K562 (cell line): ENCODE results near the gene FARP1. TPM values are rescaled to one million over a fixed set of nuclear protein-coding genes. Genes with fewer than 3 reads are reported as not detected.

Experiments
- ATAC-seq: fragments of 200-7000 bp; cut with Tn5 transposase; 3 replicates; pipeline ENCODE4 v1.9.1; 2020; ENCODE audit warnings: moderate library complexity
- BruUV-seq: library from RNA; stranded (reverse); fragments of 400-500 nt; replicated peaks from 2 replicates; lab custom pipeline; 2021; lab: Mats Ljungman, UMichigan
- CTCF ChIA-PET: fragments of 300-600 bp; formaldehyde crosslinking; extraction: SDS; loops from one replicate; lab custom pipeline; 2021; ENCODE audit warnings: low intra/inter-chr PET ratio; lab: Yijun Ruan, JAX
- POLR2A ChIA-PET: fragments of 300-600, 350-650 bp; sonication (Branson Sonifier 250); formaldehyde crosslinking; extraction: SDS; loops from one replicate; lab custom pipeline; 2021; ENCODE audit warnings: antibody characterized with exemption, inconsistent platforms; lab: Yijun Ruan, JAX
- DNase-seq, 4 experiments: peaks; one replicate each; pipeline versions ENCODE4 v3.0.0 to v3.0.0-alpha.2; 2011 to 2018; ENCODE audit warnings: low spot score in 3 of 4, mixed read lengths in 3 of 4; ENCODE audit errors: extremely low read depth in 1 of 4
- FAIRE-seq: peaks from 2 replicates; lab custom pipeline; 2011; peaks lifted over from hg19 to GRCh38; lab: Jason Lieb, UNC
- H2AFZ ChIP-seq: 2 replicates; pipeline ENCODE4 v1.6.0; 2011; ENCODE audit warnings: low read depth, low read length, control low read depth, inconsistent platforms
- H3K27ac ChIP-seq: fragments of 200-600 bp; 3 replicates; pipeline ENCODE4 v1.8.0; 2011; ENCODE audit warnings: low read depth, mild to moderate bottlenecking, control low read depth, inconsistent platforms, low read length, moderate library complexity, mixed read lengths; ENCODE audit errors: extremely low read depth
- H3K27me3 ChIP-seq, 2 experiments: fragments of 300-600 bp in 1 of 2; 2 replicates in 1 of 2; 3 replicates in 1 of 2; pipeline versions ENCODE4 v1.6.0 to v1.8.0; 2011; ENCODE audit warnings: inconsistent platforms in 2 of 2, low read length in 2 of 2, mild to moderate bottlenecking in 1 of 2, mixed read lengths in 1 of 2, moderate library complexity in 1 of 2; ENCODE audit not compliant: control insufficient read depth in 2 of 2, insufficient read depth in 2 of 2
- H3K36me3 ChIP-seq: fragments of 300-600 bp; 3 replicates; pipeline ENCODE4 v1.8.0; 2011; ENCODE audit warnings: mild to moderate bottlenecking, low read length, inconsistent platforms; ENCODE audit not compliant: control insufficient read depth, insufficient read depth
- H3K4me1 ChIP-seq, 2 experiments: fragments of 200-600 bp in 1 of 2; replicated peaks in 1 of 2; 2 replicates in 1 of 2; 3 replicates in 1 of 2; pipeline versions ENCODE4 v1.5.1 to v1.8.0; 2011; ENCODE audit warnings: inconsistent platforms in 2 of 2, low read length in 2 of 2, mild to moderate bottlenecking in 1 of 2, mixed read lengths in 1 of 2, moderate library complexity in 1 of 2; ENCODE audit not compliant: control insufficient read depth in 2 of 2, insufficient read depth in 2 of 2
- H3K4me2 ChIP-seq: 2 replicates; pipeline ENCODE4 v1.6.1; 2011; ENCODE audit warnings: low read length, control low read depth, inconsistent platforms, mixed read lengths; ENCODE audit not compliant: insufficient read depth
- H3K4me3 ChIP-seq: fragments of 200-600 bp; sonication (generic), shearing (Covaris generic); 2 replicates; pipeline ENCODE4 v1.5.1; 2016; ENCODE audit warnings: control low read depth, inconsistent platforms
- H3K79me2 ChIP-seq: fragments of 200-600 bp; 3 replicates; pipeline ENCODE4 v1.8.0; 2011; ENCODE audit warnings: low read length, inconsistent platforms; ENCODE audit not compliant: control insufficient read depth, insufficient read depth
- H3K9ac ChIP-seq, 2 experiments: 2 replicates each; pipeline versions ENCODE4 v1.6.0 to v1.6.1; 2011; ENCODE audit warnings: low read depth in 2 of 2, low read length in 2 of 2, control low read depth in 1 of 2, inconsistent platforms in 1 of 2, mild to moderate bottlenecking in 1 of 2, mixed read lengths in 1 of 2; ENCODE audit not compliant: insufficient read depth in 1 of 2
- H3K9me1 ChIP-seq: one replicate; pipeline ENCODE4 v1.6.0; 2011; ENCODE audit warnings: inconsistent platforms, mild to moderate bottlenecking, low read length, moderate library complexity; ENCODE audit not compliant: control insufficient read depth, insufficient read depth
- H3K9me3 ChIP-seq: replicated peaks from 2 replicates; pipeline ENCODE4 v1.5.1; 2011; ENCODE audit warnings: low read depth, low read length, inconsistent platforms; ENCODE audit not compliant: control insufficient read depth, insufficient read depth
- H4K20me1 ChIP-seq: replicated peaks from 2 replicates; pipeline ENCODE4 v1.6.1; 2011; ENCODE audit warnings: low read length, inconsistent platforms, mixed read lengths; ENCODE audit not compliant: control insufficient read depth, insufficient read depth
- DNMT1 ChIP-seq: fragments of 450-650 bp; IDR thresholded peaks from 2 replicates; pipeline ENCODE4 v1.6.1; 2016; ENCODE audit warnings: antibody characterized with exemption, mild to moderate bottlenecking
- FOSL1 ChIP-seq: fragments of 200-800 bp; sonication (Bioruptor generic); conservative IDR thresholded peaks from 2 replicates; pipeline ENCODE4 v1.6.1; 2016; ENCODE audit warnings: missing genetic modification characterization, missing compliant biosample characterization
- FOXJ3 ChIP-seq: sonication (generic); formaldehyde crosslinking; IDR thresholded peaks from 2 replicates; pipeline ENCODE4 v1.4.0; 2020; ENCODE audit warnings: mild to moderate bottlenecking, missing genetic modification reagents
- YBX1 ChIP-seq: fragments of 450-650 bp; IDR thresholded peaks from 2 replicates; pipeline ENCODE4 v1.7.1; 2016; ENCODE audit warnings: mild to moderate bottlenecking
- ZNF224 ChIP-seq: sonication (generic); formaldehyde crosslinking; IDR thresholded peaks from 2 replicates; pipeline ENCODE4 v1.8.0; 2022; ENCODE audit warnings: mild to moderate bottlenecking, missing genetic modification reagents
- ZNF717 ChIP-seq: fragments of 250-450 bp; sonication (Bioruptor Pico); IDR thresholded peaks from 2 replicates; pipeline ENCODE4 v1.5.0; 2021
- WGBS: fragments of 100-300 bp; shearing (Covaris generic); methylation state at CpG from one replicate; pipeline ENCODE4 v1.1.6; 2016; ENCODE audit warnings: low coverage, mixed read lengths; ENCODE audit not compliant: insufficient coverage; ENCODE audit errors: missing lambda C conversion rate; 5-methylcytosine and 5-hydroxymethylcytosine counted together
- in situ Hi-C: fragments of 300-500 bp; cut with MboI; formaldehyde crosslinking; loops from 4 replicates; pipeline ENCODE4 v1.15.0; 2018; ENCODE audit warnings: inconsistent platforms, mixed read lengths
- intact Hi-C: fragments of 100-400 bp; cut with micrococcal nuclease; formaldehyde crosslinking; loops from 2 replicates; pipeline ENCODE4 v1.14.2; 2022
- polyA plus RNA-seq, 8 experiments: library from polyadenylated mRNA; depleted of rRNA in 4 of 8; stranded (reverse) in 5 of 8; unstranded in 3 of 8; fragments of >200 nt; fragmentation: Nextera tagmentation in 2 of 8; fragmentation: Illumina TruSeq in 1 of 8; extraction: Ambion mirVana in 2 of 8; extraction: Trizol in 1 of 8; gene quantifications; 2 replicates each; pipeline versions ENCODE4 v1.2.1 to v1.2.3, GENCODE V29; 2011 to 2014; ENCODE audit warnings: inconsistent platforms in 1 of 8, missing spikeins in 1 of 8
- total RNA-seq, 7 experiments: library from RNA; depleted of rRNA in 6 of 7; stranded (reverse); fragments of >200 nt in 6 of 7; fragmentation: Illumina TruSeq in 2 of 7; extraction: Trizol in 2 of 7; gene quantifications; 2 replicates each; pipeline versions ENCODE4 v1.2.1 to v1.2.3, GENCODE V29; 2011 to 2021; ENCODE audit warnings: low replicate concordance in 1 of 7
- TF ChIP-seq, protein P1 (sequence below): sonication (generic); formaldehyde crosslinking; IDR thresholded peaks from 2 replicates; pipeline ENCODE4 v1.8.0; 2022; ENCODE audit warnings: missing genetic modification reagents, mild to moderate bottlenecking, borderline replicate concordance
- TF ChIP-seq, protein P2 (sequence below): fragments of 250-450 bp; sonication (Bioruptor Pico); IDR thresholded peaks from 2 replicates; pipeline ENCODE4 v1.4.0; 2020
- TF ChIP-seq, protein P3 (sequence below): sonication (generic); formaldehyde crosslinking; IDR thresholded peaks from 2 replicates; pipeline ENCODE4 v1.8.0; 2022; ENCODE audit warnings: mild to moderate bottlenecking, missing genetic modification reagents
- TF ChIP-seq, protein P4 (sequence below): fragments of 450-650 bp; IDR thresholded peaks from 2 replicates; pipeline ENCODE4 v1.7.1; 2018; ENCODE audit warnings: mild to moderate bottlenecking, low read depth; ENCODE audit not compliant: partially characterized antibody
- TF ChIP-seq, protein P5 (sequence below): sonication (generic); formaldehyde crosslinking; IDR thresholded peaks from 2 replicates; pipeline ENCODE4 v1.9.0; 2022; ENCODE audit warnings: mild to moderate bottlenecking, missing genetic modification reagents

Gene FARP1
- total and polyA plus RNA-seq, 9 of the 15 experiments (the other 6 are each of a cell fraction or from before 2014, with no cell fraction given): 0.03 to 0.29 (median 0.05) TPM; not detected in 3

DNA sequence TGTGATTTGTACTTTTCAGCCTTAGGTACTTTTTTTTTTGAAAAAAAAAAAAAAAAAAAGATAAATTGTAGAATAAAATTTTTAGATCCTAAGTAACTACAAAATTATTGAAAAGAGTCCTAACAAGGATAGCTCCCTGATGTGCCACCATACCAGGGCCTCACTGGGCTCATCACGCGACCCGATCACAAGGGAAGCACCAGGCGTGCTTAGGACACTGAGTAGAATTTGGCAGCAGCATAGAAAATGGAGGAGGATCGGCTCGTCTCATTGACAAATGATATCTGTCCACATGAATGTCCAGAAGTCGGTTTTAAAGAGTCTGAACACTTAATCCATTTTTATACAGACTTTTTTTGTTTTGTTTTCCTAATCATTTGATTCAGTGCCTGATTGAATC, 255.0 kb downstream of the FARP1 start:
- Histone ChIP-seq H2AFZ (no peak overlapping the region), H3K9ac (no peak overlapping the region), H3K27me3 (peaks cover 14 to 37% of the 10 kb centered on the region in 2 experiments; a peak in 4 of 5 replicates), H3K4me3 (no peak overlapping the region), H3K9me1 (no peaks in the 10 kb centered on the region), H3K9me3 (no peaks in the 10 kb centered on the region), H3K36me3 (no peaks in the 10 kb centered on the region), H3K4me2 (no peak overlapping the region), H3K79me2 (no peaks in the 10 kb centered on the region), H3K27ac (no peak overlapping the region), H3K4me1 (no peaks in the 10 kb centered on the region; a peak in 1 of 5 replicates), H4K20me1 (no peaks in the 10 kb centered on the region; the same call in 1 of the 2 replicates)
- POLR2A ChIA-PET: no interaction called here
- 0% methylated on average over 5 of the region's 7 CpGs for WGBS
- intact Hi-C loops: no loop called here
- DNase-seq: no peak
- no TSS peak for BruUV-seq
- no peak for ATAC-seq
- CTCF ChIA-PET: no interaction called here
- no peak for FAIRE-seq
- in situ Hi-C loops: no loop called here
- TF ChIP-seq ZNF224 (CRISPR knock-in tag) (no peak), FOSL1 (no peak), ZNF717 (CRISPR knock-in tag) (no peak), YBX1 (no peak), FOXJ3 (CRISPR knock-in tag) (no peak), DNMT1 (no peak)
- TF ChIP-seq, protein P1, sequence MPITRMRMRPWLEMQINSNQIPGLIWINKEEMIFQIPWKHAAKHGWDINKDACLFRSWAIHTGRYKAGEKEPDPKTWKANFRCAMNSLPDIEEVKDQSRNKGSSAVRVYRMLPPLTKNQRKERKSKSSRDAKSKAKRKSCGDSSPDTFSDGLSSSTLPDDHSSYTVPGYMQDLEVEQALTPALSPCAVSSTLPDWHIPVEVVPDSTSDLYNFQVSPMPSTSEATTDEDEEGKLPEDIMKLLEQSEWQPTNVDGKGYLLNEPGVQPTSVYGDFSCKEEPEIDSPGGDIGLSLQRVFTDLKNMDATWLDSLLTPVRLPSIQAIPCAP (CRISPR knock-in tag): no peak
- TF ChIP-seq, protein P2, sequence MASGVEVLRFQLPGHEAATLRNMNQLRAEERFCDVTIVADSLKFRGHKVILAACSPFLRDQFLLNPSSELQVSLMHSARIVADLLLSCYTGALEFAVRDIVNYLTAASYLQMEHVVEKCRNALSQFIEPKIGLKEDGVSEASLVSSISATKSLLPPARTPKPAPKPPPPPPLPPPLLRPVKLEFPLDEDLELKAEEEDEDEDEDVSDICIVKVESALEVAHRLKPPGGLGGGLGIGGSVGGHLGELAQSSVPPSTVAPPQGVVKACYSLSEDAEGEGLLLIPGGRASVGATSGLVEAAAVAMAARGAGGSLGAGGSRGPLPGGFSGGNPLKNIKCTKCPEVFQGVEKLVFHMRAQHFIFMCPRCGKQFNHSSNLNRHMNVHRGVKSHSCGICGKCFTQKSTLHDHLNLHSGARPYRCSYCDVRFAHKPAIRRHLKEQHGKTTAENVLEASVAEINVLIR (CRISPR knock-in tag): no peak
- TF ChIP-seq, protein P3, sequence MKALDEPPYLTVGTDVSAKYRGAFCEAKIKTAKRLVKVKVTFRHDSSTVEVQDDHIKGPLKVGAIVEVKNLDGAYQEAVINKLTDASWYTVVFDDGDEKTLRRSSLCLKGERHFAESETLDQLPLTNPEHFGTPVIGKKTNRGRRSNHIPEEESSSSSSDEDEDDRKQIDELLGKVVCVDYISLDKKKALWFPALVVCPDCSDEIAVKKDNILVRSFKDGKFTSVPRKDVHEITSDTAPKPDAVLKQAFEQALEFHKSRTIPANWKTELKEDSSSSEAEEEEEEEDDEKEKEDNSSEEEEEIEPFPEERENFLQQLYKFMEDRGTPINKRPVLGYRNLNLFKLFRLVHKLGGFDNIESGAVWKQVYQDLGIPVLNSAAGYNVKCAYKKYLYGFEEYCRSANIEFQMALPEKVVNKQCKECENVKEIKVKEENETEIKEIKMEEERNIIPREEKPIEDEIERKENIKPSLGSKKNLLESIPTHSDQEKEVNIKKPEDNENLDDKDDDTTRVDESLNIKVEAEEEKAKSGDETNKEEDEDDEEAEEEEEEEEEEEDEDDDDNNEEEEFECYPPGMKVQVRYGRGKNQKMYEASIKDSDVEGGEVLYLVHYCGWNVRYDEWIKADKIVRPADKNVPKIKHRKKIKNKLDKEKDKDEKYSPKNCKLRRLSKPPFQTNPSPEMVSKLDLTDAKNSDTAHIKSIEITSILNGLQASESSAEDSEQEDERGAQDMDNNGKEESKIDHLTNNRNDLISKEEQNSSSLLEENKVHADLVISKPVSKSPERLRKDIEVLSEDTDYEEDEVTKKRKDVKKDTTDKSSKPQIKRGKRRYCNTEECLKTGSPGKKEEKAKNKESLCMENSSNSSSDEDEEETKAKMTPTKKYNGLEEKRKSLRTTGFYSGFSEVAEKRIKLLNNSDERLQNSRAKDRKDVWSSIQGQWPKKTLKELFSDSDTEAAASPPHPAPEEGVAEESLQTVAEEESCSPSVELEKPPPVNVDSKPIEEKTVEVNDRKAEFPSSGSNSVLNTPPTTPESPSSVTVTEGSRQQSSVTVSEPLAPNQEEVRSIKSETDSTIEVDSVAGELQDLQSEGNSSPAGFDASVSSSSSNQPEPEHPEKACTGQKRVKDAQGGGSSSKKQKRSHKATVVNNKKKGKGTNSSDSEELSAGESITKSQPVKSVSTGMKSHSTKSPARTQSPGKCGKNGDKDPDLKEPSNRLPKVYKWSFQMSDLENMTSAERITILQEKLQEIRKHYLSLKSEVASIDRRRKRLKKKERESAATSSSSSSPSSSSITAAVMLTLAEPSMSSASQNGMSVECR (CRISPR knock-in tag): no peak
- TF ChIP-seq, protein P4, sequence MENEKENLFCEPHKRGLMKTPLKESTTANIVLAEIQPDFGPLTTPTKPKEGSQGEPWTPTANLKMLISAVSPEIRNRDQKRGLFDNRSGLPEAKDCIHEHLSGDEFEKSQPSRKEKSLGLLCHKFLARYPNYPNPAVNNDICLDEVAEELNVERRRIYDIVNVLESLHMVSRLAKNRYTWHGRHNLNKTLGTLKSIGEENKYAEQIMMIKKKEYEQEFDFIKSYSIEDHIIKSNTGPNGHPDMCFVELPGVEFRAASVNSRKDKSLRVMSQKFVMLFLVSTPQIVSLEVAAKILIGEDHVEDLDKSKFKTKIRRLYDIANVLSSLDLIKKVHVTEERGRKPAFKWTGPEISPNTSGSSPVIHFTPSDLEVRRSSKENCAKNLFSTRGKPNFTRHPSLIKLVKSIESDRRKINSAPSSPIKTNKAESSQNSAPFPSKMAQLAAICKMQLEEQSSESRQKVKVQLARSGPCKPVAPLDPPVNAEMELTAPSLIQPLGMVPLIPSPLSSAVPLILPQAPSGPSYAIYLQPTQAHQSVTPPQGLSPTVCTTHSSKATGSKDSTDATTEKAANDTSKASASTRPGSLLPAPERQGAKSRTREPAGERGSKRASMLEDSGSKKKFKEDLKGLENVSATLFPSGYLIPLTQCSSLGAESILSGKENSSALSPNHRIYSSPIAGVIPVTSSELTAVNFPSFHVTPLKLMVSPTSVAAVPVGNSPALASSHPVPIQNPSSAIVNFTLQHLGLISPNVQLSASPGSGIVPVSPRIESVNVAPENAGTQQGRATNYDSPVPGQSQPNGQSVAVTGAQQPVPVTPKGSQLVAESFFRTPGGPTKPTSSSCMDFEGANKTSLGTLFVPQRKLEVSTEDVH: no peak
- TF ChIP-seq, protein P5, sequence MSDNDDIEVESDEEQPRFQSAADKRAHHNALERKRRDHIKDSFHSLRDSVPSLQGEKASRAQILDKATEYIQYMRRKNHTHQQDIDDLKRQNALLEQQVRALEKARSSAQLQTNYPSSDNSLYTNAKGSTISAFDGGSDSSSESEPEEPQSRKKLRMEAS (CRISPR knock-in tag): no peak
